Activated T-helper 1 cell treated with anti-CD3 and anti-CD28 coated beads, Interleukin-12 subunit alpha, Interleukin-12 subunit beta, Interleukin-2, Interleukin-4 antibody, amounts not matched to agents 30 ng/mL and 10 ng/mL and 1 ng/mL, durations not matched to agents 14 hours and 24 hours and 36 hours (primary cell): ENCODE measurements around the gene KCNG4. TPM values are rescaled to one million over a fixed set of nuclear protein-coding genes. Genes with fewer than 3 reads are reported as not detected.

Experiments used
- DNase-seq: peaks from one replicate; pipeline ENCODE4 v3.0.0; 2021; ENCODE audit warnings: low spot score
- H3K27ac Mint-ChIP-seq: one replicate; pipeline ENCODE4 v1.8.0; 2021; ENCODE audit warnings: mild to moderate bottlenecking, mixed read lengths
- H3K27me3 Mint-ChIP-seq: one replicate; pipeline ENCODE4 v1.8.0; 2022; ENCODE audit warnings: mild to moderate bottlenecking, moderate library complexity, mixed read lengths; ENCODE audit not compliant: insufficient read depth
- H3K36me3 Mint-ChIP-seq: one replicate; pipeline ENCODE4 v1.8.0; 2021; ENCODE audit warnings: low read depth, mixed read lengths
- H3K4me1 Mint-ChIP-seq: one replicate; pipeline ENCODE4 v1.8.0; 2021; ENCODE audit warnings: low read depth, mixed read lengths
- H3K4me3 Mint-ChIP-seq: one replicate; pipeline ENCODE4 v1.8.0; 2021; ENCODE audit warnings: mild to moderate bottlenecking, moderate library complexity, mixed read lengths
- H3K9me3 Mint-ChIP-seq: one replicate; pipeline ENCODE4 v1.8.0; 2021; ENCODE audit warnings: mixed read lengths
- intact Hi-C: fragments of 100-400 bp; cut with micrococcal nuclease; formaldehyde crosslinking; loops from one replicate; pipeline ENCODE4 v1.15.1; 2024
- total RNA-seq: library from RNA; stranded (reverse); gene quantifications from 2 replicates; pipeline ENCODE4 v1.2.3, GENCODE V29; 2022

The KCNG4 gene
- total RNA-seq, 1 donor from 2014 or later = not detected

DNA sequence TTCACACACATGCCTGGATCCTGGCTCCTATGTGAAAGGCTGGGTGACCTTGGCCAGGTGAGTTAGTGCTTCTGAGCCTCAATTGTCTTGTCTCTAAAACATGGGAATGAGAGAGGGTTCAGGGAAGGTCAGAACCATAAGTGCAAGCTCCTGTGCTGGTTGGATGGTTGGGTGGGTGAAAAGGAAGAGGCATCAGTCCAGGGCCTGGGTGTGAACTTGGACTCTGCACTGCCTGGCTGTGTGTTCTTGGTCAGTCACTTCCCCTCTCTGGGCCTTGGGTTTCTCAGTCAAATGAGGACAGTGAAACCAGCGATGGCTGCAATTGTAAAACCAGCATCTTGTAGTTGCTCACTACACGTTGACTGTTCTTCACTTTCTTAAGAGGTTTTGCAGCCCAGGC lies 643 bp upstream of the KCNG4 start:
- H3K27me3 Mint-ChIP-seq = peaks cover 10% of the 10 kb centered on the region
- H3K27ac Mint-ChIP-seq = no peak overlapping the region
- intact Hi-C loops = no loop called here
- H3K36me3 Mint-ChIP-seq = no peaks in the 10 kb centered on the region
- no peaks in the 10 kb centered on the region for H3K4me1 Mint-ChIP-seq
- H3K4me3 Mint-ChIP-seq = no peak overlapping the region
- no peaks in the 10 kb centered on the region for H3K9me3 Mint-ChIP-seq
- no peak for DNase-seq

DNA sequence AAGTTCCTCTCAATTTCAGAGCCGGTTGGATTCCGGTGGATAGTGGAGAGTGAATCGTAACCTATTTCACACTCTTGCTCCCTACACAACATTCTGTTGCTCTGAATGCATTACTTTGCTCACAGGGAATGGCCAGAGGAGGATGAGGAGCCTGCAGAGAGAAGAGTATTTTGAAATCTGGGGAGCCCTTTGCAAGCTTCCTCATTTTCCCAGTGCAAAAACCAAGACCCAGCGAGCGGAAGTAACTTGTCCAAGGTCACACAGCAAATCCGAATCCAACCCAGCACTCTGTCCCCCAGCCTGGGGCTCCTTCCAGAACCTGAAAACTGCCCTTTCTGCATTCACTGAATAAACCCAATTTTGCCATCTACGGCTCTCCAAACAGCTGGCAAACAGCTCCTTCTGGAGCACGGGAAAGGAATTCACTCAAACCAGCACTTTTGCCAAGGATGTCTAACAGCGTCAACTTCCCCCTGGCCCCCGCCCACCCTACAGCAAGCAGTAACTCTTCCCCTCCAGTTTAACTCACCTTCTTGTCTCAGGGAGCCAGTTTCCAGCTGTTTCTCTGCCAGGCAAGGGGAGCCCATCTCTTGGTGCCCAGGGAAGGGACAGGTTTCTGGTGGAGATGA lies 557 bp downstream of the KCNG4 start:
- no peak for DNase-seq
- no peaks in the 10 kb centered on the region for H3K36me3 Mint-ChIP-seq
- intact Hi-C loops = no loop called here
- H3K27ac Mint-ChIP-seq = no peak overlapping the region
- H3K4me3 Mint-ChIP-seq = no peak overlapping the region
- H3K27me3 Mint-ChIP-seq = peaks cover 10% of the 10 kb centered on the region
- H3K4me1 Mint-ChIP-seq = no peaks in the 10 kb centered on the region
- H3K9me3 Mint-ChIP-seq = no peaks in the 10 kb centered on the region

- no peaks in the 10 kb centered on the region for H3K9me3 Mint-ChIP-seq
- intact Hi-C loops = no loop called here
- H3K4me3 Mint-ChIP-seq = no peak overlapping the region
- peaks cover 8% of the 10 kb centered on the region for H3K27me3 Mint-ChIP-seq
- no peak for DNase-seq
- no peaks in the 10 kb centered on the region for H3K4me1 Mint-ChIP-seq
- no peak overlapping the region for H3K27ac Mint-ChIP-seq
- H3K36me3 Mint-ChIP-seq = no peaks in the 10 kb centered on the region
Measured at GRCh38 chr16:84237994-84238750, 1.6 kb downstream of the KCNG4 start.

- Mint-ChIP-seq H3K4me3 (no peak overlapping the region), H3K9me3 (no peaks in the 10 kb centered on the region), H3K4me1 (no peaks in the 10 kb centered on the region), H3K27me3 (peaks cover 6% of the 10 kb centered on the region), H3K36me3 (no peaks in the 10 kb centered on the region), H3K27ac (no peak overlapping the region)
- intact Hi-C loops = no loop called here
- DNase-seq = no peak
Measured at GRCh38 chr16:84236671-84237070, 3.1 kb downstream of the KCNG4 start.

DNA sequence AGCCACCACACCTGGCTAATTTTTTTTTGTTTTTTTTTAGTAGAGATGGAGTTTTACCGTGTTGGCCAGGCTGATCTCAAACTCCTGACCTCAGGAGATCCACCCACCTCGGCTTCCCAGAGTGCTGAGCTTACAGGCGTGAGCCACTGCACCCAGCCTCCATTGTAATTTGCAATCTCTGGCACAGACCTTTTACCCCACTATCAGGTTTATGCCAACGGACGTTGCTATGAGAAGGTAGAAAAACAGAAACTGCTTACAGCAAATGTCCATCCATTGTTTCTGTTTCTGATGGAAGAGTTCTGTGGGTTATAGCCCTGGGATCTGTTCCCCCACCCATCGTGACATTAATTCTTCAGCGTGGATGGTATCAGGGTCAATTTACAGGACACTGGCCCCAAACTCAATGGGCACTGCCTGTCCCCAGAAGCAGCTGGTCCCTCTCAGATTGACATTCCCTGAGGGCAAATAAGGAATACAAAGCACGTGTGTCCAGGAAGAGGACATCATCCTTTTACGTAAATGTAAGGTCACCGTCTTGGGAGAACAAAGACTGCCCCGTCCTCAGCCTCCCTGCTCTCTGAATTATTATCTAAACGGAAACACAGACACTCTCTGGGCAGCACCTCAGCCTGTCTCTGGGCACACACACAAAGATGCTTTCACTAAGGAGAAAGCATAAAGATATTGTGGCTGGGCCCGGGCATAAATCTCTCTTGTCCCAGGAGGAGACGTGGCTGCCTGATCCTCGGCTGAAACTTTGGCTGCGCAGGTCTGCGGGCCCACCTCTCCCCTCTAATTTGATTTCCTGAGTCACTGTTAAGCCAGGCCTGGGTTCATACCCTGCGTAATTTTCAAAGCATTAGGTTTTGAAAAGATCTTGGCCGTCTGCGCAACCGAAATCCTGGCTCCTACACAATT lies 5.2 kb downstream of the KCNG4 start:
- no peak for DNase-seq
- Mint-ChIP-seq H3K9me3 (no peaks in the 10 kb centered on the region), H3K4me1 (no peaks in the 10 kb centered on the region), H3K36me3 (no peaks in the 10 kb centered on the region), H3K4me3 (no peak overlapping the region), H3K27ac (no peak overlapping the region), H3K27me3 (no peaks in the 10 kb centered on the region)
- intact Hi-C loops = no loop called here

DNA sequence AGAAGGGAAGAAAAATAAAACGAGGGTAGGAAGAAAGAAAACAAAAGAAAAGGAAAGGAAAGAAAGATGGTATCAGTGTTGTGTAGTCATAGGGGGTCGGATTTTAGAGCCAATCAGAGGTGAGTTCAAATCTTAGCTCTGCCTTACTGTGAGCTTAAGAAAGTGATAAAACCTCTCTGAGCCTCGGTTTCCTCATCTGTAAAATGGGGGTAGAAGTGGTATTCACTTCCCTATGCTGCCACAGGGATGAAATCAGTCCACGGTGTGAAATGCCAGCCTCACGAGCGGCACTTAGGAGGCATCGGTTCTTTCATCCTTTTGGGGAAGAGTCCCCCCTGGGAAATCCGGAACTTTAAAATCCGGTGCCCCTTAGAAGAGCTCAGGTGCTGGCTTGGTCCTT lies 6.1 kb downstream of the KCNG4 start:
- Mint-ChIP-seq H3K27ac (no peak overlapping the region), H3K36me3 (no peaks in the 10 kb centered on the region), H3K9me3 (no peaks in the 10 kb centered on the region), H3K4me3 (no peak overlapping the region), H3K27me3 (no peaks in the 10 kb centered on the region), H3K4me1 (no peaks in the 10 kb centered on the region)
- intact Hi-C loops = no loop called here
- DNase-seq = no peak

- DNase-seq = no peak
- Mint-ChIP-seq H3K4me1 (no peaks in the 10 kb centered on the region), H3K9me3 (no peaks in the 10 kb centered on the region), H3K27ac (no peak overlapping the region), H3K4me3 (no peak overlapping the region), H3K27me3 (no peaks in the 10 kb centered on the region), H3K36me3 (no peaks in the 10 kb centered on the region)
- intact Hi-C loops = no loop called here
Measured at GRCh38 chr16:84232969-84233368, 6.8 kb downstream of the KCNG4 start.

DNA sequence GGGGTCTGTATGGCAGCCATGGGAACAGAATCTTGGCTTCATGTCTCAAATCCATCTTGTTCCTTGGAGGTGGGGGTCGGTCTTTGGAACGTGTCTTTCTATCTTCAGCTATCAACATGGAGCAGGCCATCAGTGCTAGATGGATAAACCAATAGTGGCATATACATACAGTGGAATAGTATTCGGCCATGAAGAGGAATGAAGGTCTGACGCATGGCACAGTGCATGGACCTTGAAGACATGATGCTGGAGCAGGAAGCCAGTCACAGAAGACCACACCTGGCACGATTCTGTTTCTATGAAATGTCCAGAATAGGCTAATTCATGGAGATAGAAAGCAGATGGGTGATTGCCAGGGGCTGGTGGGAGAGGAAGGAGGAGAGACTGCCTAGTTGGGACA lies 7.8 kb downstream of the KCNG4 start:
- Mint-ChIP-seq H3K4me3 (no peak overlapping the region), H3K9me3 (no peaks in the 10 kb centered on the region), H3K4me1 (no peaks in the 10 kb centered on the region), H3K27ac (no peak overlapping the region), H3K27me3 (no peaks in the 10 kb centered on the region), H3K36me3 (no peaks in the 10 kb centered on the region)
- intact Hi-C loops = no loop called here
- DNase-seq = no peak

GRCh38 chr16:84229471-84229870 lies 10.3 kb downstream of the KCNG4 start:
- intact Hi-C loops = no loop called here
- H3K27ac Mint-ChIP-seq = no peak overlapping the region
- H3K36me3 Mint-ChIP-seq = no peaks in the 10 kb centered on the region

DNA sequence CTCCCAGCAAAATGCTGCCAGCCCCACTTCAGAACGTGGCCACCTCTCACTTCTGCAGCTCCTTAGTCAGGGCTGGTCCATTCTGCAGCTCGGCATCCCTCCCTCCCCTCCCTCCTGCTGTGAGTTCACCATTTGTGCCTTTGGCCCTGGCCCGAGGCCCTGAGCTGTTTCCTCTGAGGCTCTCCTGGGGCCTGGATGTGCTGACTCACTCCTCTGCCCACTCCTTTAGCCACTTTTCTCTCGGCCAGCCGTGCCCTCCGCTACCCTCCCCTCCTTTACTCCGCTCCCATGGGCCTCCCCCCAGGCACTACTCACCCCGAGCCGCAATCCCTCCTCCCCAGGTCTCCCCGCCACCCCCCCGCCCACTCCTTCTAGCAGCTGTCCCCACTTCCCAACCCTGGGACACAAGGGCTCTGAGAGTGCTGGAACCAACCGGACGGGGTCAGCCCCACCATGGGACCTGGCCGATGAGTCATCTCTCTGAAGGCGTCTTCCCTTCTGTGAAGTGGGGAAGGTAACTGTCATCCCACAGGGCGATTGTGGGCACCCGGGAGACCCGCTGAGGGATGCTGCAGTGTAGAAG lies 11.5 kb downstream of the KCNG4 start:
- H3K27me3 Mint-ChIP-seq = peaks cover 2% of the 10 kb centered on the region
- H3K4me1 Mint-ChIP-seq = no peaks in the 10 kb centered on the region
- intact Hi-C loops = no loop called here
- H3K9me3 Mint-ChIP-seq = no peaks in the 10 kb centered on the region
- H3K4me3 Mint-ChIP-seq = no peak overlapping the region
- no peak for DNase-seq
- no peak overlapping the region for H3K27ac Mint-ChIP-seq
- no peaks in the 10 kb centered on the region for H3K36me3 Mint-ChIP-seq

More at GRCh38 chr16:84229471-84229870, 10.3 kb downstream of the KCNG4 start:
- no peak for DNase-seq
- no peaks in the 10 kb centered on the region for H3K9me3 Mint-ChIP-seq
- no peak overlapping the region for H3K4me3 Mint-ChIP-seq
- H3K4me1 Mint-ChIP-seq = no peaks in the 10 kb centered on the region
- H3K27me3 Mint-ChIP-seq = peaks cover 2% of the 10 kb centered on the region

DNA sequence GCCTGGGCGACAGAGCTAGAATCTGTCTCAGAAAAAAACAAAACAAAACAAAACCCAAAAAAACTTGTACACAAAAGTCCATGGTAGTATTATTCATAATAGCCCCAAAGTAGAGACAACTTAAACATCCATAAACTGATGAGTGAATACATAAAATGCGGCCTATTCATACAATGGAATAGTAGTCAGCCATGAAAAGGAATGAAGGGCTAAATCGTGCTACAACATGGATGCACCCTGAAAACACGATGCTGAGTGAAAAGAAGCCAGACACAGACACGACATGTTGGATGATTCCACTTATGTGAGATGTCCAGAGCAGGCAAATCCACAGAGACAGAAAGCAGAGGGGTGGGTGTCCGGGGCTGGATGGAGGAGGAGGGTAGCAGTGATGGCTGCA lies 12.3 kb downstream of the KCNG4 start:
- H3K4me1 Mint-ChIP-seq = no peaks in the 10 kb centered on the region

GRCh38 chr16:84226026-84226425 lies 13.8 kb downstream of the KCNG4 start:
- Mint-ChIP-seq H3K27ac (no peak overlapping the region), H3K4me1 (no peaks in the 10 kb centered on the region), H3K4me3 (no peak overlapping the region), H3K36me3 (no peaks in the 10 kb centered on the region), H3K9me3 (no peaks in the 10 kb centered on the region), H3K27me3 (peaks cover 3% of the 10 kb centered on the region)
- intact Hi-C loops = no loop called here
- DNase-seq = no peak

More for the DNA sequence above, 12.3 kb downstream of the KCNG4 start:
- Mint-ChIP-seq H3K36me3 (no peaks in the 10 kb centered on the region), H3K27me3 (peaks cover 2% of the 10 kb centered on the region), H3K9me3 (no peaks in the 10 kb centered on the region), H3K27ac (no peak overlapping the region), H3K4me3 (no peak overlapping the region)
- no peak for DNase-seq
- intact Hi-C loops = no loop called here

GRCh38 chr16:84225571-84225970 lies 14.2 kb downstream of the KCNG4 start:
- no peak overlapping the region for H3K27ac Mint-ChIP-seq
- intact Hi-C loops = no loop called here
- H3K9me3 Mint-ChIP-seq = no peaks in the 10 kb centered on the region
- DNase-seq = no peak
- no peaks in the 10 kb centered on the region for H3K4me1 Mint-ChIP-seq
- H3K36me3 Mint-ChIP-seq = no peaks in the 10 kb centered on the region
- no peak overlapping the region for H3K4me3 Mint-ChIP-seq
- H3K27me3 Mint-ChIP-seq = peaks cover 6% of the 10 kb centered on the region
